HG03175 (cell line): ENCODE measurements around the gene EVX2.

Experiments used
- ATAC-seq: cut with Tn5 transposase; IDR thresholded peaks from one replicate; pipeline ENCODE4 v1.9.1; 2021; ENCODE audit warnings: mild to moderate bottlenecking, moderate library complexity; ENCODE audit not compliant: unreplicated experiment

EVX2 gene

GRCh38 chr2:176122052-176122682 lies 38.4 kb upstream of the EVX2 start:
- ATAC-seq = no peak

- no peak for ATAC-seq
Measured at GRCh38 chr2:176121190-176122051, 37.7 kb upstream of the EVX2 start.

- ATAC-seq = no peak
Measured at GRCh38 chr2:176120364-176121189, 36.8 kb upstream of the EVX2 start.

GRCh38 chr2:176118601-176119339 lies 35.0 kb upstream of the EVX2 start:
- no peak for ATAC-seq

- no peak for ATAC-seq
Measured at GRCh38 chr2:176117823-176118371, 34.1 kb upstream of the EVX2 start.

- no peak for ATAC-seq
Measured at GRCh38 chr2:176117162-176117822, 33.5 kb upstream of the EVX2 start.

GRCh38 chr2:176115883-176116813 lies 32.4 kb upstream of the EVX2 start, which contains the start of gene HOXD10:
Gene HOXD10 (plus strand): TSS chr2:176116778. CDS start chr2:176116834, 56 bp downstream.
- no peak for ATAC-seq

- no peak for ATAC-seq
Measured at GRCh38 chr2:176114930-176115625, 31.3 kb upstream of the EVX2 start.

- ATAC-seq = no peak
Measured at GRCh38 chr2:176114120-176114929, 30.6 kb upstream of the EVX2 start.

GRCh38 chr2:176112375-176113302 lies 28.9 kb upstream of the EVX2 start:
- no peak for ATAC-seq

GRCh38 chr2:176111846-176112374 lies 28.1 kb upstream of the EVX2 start:
- ATAC-seq = no peak

GRCh38 chr2:176111309-176111663 lies 27.5 kb upstream of the EVX2 start:
- ATAC-seq = no peak

GRCh38 chr2:176110415-176111308 lies 26.9 kb upstream of the EVX2 start:
- ATAC-seq = no peak

- ATAC-seq = no peak
Measured at GRCh38 chr2:176109946-176110345, 26.2 kb upstream of the EVX2 start.
